ENCODE results near the gene PKD1.

Gene PKD1

DNA sequence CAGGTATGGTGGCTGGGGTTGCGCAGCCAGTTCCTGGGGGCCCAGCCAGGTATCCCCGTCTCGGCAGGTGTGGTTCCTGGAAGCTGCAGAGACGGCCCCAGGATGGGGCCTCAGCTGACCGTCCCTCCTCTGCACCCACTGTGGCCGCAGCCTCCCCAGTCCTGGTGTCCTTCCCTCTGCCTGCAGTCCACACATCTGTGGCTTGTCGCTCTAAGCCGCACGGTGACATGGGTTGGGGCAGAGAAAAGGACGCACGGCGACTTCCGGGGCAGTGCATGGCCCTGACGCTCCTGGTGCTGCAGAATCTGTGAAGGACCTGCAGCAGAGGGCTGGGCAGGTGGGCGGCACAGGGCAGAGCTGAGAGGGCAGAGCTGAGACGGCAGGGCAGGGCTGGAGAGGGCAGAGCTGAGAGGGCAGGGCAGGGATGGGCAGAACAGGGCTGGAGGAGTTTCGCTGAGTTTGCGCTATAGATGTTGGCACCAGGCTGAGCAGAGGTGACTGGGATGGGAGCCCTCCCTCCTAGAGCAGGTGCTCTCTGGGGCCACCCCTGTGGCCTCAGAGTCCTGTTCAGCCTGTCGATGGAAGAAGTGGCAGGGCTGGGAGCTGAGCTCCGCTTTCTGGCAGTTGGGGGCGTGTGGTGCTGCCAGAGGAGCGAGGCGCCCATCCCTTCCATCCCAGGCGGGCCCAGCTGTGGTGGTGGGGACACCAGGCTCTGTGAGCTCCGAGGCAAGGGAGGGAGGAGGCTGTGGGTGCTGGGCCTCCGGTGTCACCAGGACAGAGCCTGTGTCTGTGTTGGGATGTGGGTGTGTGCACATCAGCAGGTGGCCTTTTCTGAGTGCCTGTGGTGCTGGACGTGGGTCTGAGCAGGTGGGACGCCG, 64.9 kb downstream of the PKD1 start:
- DNase-seq: peak; percentile 38

DNA sequence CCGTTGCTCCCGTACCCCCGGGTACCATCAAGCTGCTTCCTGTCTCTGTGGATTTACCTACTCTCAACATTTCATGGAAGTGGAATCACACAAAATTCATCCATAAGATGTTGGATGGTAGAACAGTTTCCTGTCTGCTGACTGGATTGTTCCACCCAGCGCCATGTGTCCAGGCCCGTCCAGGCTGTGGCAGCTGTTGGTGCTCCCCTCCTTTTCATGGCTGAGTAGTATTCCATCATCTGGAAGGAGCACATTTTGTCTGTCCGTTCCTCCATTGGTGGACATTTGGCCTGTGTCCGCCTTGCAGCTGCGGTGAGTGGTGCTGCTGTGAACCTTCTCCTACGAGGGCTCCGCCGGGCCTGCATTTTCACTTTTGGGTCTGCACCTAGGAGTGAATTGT, 69.6 kb downstream of the PKD1 start:
- no peak for DNase-seq

DNA sequence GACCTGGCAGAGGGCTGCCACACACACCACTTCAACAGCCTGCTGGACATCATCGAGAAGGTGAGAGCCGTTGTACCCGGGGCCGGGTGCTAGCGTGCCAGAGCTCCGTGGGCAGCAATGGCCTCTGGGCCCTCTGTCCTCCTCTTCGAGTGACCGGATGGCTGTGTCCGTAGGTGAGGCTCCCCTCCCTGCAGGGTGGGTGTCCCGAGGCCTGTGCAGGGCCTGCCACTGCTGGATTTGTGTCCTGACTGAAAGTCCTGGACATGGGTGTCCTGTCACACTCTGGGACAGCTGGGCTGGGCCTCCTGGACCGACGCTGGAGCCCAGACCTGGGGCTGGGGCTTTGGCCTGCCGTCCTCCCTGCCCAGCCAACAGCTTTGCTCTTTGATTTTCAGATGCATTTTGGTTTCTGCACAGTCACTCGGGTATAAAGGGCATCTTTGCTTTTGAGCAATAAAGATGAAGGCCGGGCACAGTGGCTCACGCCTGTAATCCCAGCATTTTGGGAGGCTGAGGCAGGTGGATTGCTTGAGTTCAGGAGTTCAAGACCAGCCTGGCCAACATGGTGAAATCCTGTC, 71.2 kb downstream of the PKD1 start:
- DNase-seq: no peak

DNA sequence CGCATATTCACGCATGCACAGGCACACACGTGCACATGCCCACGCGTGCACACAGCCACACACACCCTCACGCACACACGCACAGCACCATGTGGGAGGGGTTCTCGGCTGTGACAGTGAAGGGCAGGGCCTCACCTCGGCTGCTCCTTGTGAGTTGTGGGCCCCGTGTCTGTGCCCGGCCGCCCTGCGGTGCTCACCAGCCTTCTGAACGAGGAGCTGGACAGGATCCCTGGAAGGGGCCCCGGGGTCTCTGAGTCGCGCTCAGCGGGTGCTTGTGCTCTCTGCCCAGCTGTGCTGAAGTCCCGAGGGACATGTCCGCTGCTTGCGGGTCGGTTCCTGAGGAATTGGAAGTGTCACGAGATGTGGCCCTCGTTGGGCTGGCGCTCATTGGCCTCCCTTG, 71.8 kb downstream of the PKD1 start:
- no peak for DNase-seq

DNA sequence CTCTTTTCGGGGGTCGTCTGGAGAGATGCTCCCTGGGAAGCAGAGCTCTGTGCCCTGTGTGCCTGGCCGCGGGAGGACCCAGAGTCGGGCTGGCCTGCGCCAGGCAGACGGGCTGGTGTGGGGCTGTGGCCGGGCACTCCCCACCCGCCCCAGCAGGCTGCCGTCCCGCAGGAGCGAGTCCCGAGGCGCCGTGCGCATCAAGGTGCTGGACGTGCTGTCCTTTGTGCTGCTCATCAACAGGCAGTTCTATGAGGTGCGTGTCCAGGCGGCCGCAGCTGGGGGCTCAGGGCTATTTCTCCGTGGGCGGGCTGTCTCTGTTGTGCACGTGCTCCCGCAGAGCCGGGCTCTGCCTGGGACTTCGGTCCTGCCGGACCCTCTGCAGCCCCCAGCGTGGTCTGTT, 72.9 kb downstream of the PKD1 start:
- DNase-seq: no peak

DNA sequence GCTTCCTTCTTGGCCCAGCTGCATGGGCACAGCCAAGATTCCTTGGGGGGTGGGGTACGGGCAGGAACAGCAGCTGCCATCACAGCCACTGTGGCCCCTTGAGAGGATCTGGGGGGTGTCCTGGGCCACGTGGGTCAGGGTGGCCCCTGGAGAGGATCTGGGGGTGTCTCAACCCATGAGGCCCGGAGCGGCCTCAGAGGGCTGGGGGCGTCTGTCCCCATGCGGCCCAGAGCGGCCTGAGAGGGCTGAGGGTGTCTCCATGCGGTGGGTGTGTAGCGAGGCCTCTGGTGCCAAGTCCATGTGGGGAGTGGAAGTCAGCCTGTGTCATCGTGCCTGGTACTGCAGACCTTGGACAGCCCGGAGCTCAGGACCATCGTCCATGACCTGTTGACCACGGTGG, 74.2 kb downstream of the PKD1 start:
- DNase-seq: no peak

DNA sequence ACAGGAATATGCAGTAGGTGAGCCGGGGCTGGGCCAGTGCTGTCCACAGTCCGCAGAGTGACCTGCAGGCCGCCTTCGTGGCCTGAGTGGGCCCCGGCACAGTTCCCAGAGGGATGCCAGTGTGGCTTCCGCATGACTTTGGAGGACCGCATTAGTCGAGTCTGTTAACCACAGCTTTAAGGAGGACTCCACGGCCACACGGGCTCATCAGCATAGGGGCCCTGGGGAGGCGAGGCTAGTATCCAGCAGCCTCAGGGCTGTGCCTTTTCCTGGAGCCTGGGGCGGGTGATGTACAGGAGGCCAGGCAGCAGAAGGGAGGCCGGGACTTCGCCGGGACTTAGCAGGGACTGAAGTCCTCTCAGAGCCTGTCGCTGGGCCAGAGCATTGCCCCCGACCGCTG, 74.7 kb downstream of the PKD1 start:
- no peak for DNase-seq

DNA sequence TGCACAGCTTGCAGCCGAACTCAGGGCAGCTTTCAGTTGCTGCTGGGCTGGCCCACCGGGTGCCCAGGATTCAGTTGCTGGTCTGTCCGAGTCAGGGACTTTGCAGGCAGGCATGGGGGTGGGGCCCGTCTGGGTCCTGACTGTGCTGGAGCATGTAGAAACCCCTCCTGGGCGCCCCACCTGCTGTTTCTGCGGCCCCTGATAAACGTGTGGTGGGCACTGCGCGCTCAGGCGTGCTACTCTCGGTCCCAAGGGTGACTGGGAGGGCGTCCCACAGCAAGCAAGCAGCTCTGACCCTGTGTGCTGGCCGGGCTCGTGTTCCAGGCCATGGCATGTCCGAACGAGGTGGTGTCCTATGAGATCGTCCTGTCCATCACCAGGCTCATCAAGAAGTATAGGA, 75.4 kb downstream of the PKD1 start:
- DNase-seq: no peak

DNA sequence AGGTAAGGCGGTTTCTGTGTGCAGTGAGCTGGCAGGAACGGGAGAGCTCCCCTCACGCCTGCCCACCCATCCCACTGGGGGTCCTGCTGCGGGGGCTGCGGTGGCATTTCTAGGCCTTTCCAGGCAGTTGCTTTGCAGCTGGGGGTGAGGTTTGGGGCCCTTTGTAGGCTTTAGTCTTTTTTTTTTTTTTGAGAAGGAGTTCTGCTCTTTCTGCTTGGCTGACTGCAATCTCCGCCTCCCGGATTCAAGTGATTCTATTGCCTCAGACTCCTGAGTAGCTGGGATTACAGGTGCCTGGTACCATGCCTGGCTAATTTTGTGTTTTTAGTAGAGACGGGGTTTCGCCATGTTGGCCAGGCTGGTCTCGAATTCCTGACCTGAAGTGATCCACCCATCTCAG, 76.8 kb downstream of the PKD1 start:
- DNase-seq: no peak

DNA sequence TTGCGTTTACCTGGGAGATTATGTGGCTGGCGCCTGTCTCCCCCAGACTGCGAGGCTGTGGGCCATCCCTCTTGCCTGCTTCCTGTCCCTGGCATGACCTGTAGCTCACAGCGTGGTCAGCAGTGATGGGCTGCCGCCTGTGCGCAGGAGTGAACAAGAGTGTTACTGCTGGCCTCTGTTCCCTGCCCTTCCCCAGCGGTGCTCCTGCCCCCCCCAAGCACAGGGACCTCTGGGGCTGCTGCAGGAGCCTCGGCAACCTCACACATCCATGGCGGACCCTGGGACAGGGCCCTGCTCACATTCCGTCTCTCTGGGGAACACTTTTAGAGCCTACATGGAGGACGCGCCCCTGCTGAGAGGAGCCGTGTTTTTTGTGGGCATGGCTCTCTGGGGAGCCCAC, 77.3 kb downstream of the PKD1 start:
- DNase-seq: no peak

DNA sequence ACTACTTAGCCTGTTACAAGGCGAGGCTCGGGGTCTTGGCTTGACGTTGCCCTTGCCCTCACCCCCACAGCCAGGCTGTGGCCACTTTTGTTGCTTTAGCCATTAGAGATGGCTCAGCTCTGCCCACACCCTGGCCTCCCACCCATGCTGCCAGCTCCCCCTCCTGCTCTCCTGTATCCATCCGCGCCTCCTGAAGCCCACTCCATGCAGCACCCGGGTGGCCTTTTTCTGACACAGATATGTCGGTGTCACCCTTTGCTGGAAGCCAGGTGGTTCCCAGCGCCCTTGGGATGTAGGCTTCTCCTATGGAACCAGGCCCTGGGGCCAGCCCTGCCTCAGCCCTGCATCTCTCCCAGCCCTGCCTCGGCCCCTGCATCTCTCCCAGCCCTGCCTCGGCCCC, 78.3 kb downstream of the PKD1 start:
- DNase-seq: no peak

DNA sequence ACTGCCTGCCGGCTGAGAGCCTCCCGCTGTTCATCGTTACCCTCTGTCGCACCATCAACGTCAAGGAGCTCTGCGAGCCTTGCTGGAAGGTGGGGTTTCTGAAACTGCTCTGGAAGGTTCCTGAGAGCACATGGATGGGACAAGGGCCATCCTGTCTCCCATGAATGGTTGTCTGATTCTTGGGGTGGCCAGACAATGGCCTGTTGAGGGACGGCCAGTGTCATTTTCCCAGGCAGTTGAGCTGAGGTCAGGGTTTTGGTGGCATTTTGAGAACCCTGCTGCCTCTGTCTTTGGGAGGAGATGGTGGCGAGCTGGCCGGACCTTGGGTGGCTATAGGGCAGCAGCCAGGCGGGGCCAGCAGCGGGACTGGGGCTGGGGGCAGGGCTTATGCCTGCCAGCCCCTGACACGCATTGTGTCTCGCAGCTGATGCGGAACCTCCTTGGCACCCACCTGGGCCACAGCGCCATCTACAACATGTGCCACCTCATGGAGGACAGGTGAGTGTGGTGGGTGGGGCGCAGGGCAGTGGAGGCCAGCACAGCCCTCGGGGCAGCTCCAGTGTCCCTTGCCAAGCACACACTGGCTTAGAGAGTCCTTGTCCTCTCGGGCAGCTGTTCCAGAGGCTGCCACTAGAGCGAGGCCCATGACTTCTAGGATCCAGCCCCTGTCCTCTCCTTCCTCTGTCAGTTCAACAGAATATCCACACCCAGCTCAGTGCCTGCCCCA, 78.9 kb downstream of the PKD1 start:
- DNase-seq: no peak

DNA sequence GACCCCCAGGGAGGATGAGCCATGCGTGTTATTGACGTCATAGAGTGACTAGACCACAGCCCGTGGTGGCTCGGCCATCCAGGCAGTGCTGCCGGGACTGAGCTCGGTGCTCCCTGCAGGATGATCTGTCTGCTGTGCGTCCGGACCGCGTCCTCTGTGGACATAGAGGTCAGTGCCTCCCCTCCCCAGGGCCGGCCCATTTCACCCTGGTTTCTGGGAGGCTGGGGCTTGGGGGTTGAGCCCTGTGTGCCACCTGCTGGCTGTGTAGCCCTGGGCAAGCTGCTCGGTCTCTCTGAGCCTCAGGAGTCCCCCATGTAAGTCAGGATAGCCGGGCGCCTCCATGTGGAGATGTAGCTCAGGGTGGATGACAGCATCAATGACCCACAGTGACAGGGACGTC, 79.6 kb downstream of the PKD1 start:
- no peak for DNase-seq

DNA sequence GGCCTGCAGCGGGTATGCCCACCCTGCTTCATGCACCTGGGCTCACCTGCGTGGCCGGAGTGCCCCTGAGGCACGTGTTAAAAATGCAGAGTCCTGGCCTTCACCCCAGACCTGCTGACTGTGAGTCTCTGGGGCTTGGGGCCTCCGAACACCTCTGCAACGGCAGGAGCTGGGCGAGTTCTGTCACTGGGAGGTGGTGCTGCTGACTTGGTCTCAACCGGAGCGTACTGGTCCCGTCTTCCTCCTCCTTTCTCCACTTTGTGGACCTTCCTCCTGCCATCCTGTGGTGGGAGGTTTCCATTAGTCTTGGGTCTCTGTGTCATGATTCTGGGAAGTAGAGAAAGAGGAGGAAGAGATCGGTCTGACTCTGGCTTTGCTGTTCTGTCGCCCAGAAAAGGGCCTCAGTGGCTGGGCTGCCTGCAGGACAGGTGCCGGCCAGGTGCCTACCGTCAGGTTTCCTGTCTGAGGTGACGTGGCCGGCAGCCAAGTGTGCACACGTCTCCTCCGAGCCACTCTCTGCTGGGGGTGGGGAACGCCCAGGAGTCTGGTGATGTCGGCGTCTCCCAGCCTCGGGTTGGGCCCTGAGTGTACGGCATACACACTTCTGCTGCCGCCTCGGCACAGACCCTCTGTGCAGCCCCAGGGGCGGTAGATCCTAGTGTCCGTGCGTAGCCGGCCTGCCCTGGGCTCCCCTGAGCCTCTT, 81.0 kb downstream of the PKD1 start:
- peak; percentile 89 for DNase-seq

DNA sequence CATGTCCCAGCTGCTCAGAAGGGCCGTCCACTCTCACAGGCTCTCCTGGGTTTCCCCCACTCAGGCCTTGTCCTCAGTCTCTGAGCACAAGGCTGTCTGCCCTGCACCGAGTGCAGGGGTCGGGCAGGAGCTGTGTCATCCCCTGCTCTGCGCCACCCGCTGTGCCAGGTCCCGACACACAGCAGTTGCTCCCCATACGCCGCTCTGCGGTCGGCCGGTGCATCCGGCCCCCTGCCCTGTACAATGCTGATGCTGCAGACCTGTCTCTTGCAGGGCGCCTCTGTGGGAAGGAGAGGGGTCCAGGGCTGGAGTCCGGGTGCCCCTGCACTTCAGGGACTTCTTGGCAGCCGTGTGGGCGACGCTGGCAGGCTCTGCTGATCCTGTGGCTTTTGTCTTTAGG, 81.8 kb downstream of the PKD1 start:
- no peak for DNase-seq

DNA sequence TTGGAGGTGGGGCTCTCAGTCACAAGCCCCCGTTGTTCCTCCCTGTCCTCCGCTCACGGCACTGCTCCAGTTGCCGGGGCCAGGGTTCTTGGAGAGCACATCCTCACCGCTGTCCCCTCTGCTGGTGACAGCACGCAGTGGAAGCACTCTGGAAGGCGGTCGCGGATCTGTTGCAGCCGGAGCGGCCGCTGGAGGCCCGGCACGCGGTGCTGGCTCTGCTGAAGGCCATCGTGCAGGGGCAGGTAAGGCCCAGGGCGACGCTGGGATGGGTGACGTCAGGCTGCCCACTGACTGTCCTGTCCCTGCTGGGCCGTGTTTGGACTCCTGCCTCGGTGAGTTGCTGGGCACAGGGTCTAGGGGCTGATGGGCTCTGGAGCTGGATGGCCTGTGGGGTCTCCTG, 82.5 kb downstream of the PKD1 start:
- DNase-seq: no peak

DNA sequence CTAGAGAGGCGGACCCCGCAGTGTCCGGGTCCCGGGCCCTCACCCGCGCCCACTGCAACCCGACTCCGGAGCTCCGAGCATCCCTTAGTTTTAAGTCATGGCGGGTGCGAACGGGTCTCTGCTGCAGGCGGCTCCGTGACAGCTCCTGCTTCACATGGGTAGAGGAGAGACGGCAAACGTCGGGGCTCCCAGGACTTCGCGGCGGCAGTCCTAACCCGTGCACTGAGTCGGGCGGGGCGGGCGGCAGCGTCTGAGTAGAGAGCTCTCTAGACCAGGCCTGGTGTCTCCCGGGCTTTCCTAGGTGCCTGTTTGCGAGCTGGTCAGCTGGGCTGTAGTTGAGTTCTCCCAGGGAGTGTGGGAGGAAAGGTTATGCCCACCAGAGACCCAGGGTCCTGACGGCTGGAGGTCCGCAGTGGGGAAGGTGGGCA, 87.6 kb downstream of the PKD1 start:
- DNase-seq: no peak

DNA sequence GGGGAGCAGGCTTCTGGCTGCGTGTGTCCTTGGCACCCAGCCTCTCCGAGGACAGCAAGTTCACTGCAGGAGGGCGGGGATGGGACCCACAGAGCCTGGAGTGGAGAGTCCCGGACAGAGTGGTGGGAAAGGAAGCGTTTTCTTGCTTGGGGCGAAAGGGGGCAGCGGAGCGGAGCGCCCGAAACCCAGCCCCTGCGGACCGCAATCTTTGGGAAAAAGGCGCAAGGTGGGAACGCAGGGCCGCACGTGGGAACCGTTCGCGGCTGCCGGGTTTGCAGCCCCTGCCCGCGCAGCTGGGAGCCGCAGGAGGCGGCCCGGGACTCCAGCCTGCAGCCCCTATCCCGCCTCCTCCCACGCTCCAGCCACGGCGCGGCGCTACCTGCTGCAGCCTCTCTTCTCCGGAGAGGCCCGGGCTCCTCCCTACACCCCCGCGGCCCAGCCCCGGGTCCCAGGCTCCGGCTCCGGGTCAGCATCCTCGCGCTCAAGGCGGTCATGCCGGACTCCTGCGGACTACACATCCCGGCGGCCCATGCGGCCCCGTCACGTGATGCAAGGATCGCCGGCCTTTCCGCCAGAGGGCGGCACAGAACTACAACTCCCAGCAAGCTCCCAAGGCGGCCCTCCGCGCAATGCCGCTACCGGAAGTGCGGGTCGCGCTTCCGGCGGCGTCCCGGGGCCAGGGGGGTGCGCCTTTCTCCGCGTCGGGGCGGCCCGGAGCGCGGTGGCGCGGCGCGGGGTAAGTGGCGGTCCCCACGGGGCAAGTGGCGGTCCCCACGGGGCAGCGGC, 88.2 kb downstream of the PKD1 start, which contains the start of the genes NTHL1 and TSC2:
Gene NTHL1 (minus strand): TSS at position 505 of the 786 bp plus-strand sequence. CDS start 11 bp downstream, at position 494.
Gene TSC2 (plus strand): TSS at position 656 of the 786 bp plus-strand sequence. CDS start 631 bp downstream, outside the sequence.
- DNase-seq: peak; percentile 84

DNA sequence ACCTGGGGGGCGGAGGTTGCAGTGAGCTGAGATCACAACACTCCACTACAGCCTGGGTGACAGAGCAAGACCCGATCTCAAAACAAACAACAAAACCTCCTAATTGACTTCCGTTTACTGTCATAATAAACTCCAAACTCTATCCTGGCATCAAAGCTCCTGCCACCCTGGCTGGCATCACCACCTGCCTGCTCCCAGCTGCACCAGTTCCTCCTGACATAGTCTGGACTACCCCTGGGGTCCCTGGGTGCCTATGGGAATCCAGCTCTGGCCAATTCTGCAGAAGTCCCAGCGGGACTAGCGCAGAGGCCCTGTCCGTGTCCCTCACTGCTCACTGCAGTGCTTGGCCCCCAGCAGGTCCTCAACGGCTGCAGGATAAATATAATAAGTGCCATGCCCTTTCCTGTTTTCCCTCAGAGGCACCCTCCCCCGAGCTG, 88.8 kb downstream of the PKD1 start:
- DNase-seq: no peak

DNA sequence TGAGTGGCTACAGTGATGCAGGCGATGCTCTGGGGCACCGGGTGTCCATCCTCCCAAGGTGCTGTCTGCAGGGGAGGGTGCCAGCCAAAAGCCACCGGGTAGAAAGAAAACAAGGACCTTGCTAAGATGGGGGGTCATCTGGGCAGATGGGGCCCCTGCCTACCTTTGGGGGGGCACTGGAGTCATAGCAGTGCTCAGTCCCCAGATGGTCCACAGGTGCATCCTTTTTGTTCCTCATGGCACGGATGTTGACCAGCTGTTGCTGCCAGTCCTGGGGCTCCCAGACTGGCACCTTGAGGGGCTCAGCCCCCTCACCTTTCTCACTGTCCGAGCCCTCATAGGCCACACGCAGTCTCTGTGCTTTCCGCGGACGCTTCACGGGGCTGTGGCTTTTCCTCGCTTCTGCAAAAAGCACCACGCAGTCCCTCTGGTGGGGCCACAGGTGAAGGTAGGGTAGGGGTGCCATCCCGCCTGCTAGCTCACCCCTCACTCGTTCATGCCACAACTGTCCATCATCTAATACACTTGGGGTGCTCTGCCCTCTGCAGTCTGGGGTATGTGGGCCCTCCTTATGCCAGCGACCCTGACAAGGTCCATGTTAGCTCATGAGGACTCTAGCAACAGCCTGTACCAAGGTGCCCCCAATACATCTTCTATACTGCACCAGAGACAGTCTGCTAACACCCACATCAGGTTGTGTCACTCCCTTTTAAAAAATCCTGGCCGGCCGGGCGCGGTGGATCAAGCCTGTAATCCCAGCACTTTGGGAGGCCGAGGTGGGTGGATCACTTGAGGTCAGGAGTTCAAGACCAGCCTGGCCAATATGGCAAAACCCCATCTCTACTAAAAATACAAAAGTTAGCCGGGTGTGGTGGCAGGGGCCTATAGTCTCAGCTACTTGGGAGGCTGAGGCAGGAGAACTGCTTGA, 89.5 kb downstream of the PKD1 start:
- no peak for DNase-seq

DNA sequence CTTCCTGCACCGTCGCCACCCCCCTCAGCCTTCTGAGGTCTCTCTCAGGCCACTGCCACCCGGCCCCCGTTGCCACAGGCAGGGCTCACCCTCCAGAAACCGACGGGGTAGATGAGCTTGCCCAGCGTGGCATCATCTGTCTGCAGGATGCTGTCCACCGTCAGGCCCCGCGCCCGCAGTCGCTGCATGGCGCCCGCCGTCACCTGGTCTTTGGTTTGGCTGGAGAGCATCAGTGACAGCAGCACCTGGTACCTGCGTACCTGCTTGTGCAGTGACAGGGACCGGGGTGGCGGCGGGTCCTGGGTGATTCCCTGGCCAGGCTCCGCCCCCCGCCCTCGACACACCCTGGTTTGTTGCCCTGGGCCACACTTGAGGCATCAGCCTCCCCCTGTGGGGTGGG, 91.2 kb downstream of the PKD1 start:
- DNase-seq: no peak
